Trophoblast cell (in vitro differentiated cells and primary cell): Measurements from ENCODE around the gene NME7.

Experiments used
- DNase-seq, 2 donors: peaks; one replicate each; pipeline ENCODE4 v3.0.0-alpha.2; 2016
- H2AFZ ChIP-seq: 2 replicates; pipeline ENCODE4 v1.6.1; 2013; ENCODE audit warnings: low read length, moderate library complexity, mild to moderate bottlenecking; ENCODE audit not compliant: insufficient read depth, poor library complexity
- H2AK5ac ChIP-seq: 2 replicates; pipeline ENCODE4 v1.6.1; 2013; ENCODE audit warnings: mild to moderate bottlenecking, low read length
- H2BK120ac ChIP-seq: 2 replicates; pipeline ENCODE4 v1.6.1; 2013; ENCODE audit warnings: low read length, mild to moderate bottlenecking, moderate library complexity; ENCODE audit not compliant: insufficient read depth, poor library complexity
- H2BK12ac ChIP-seq: 2 replicates; pipeline ENCODE4 v1.6.1; 2013; ENCODE audit warnings: mild to moderate bottlenecking, low read length, moderate library complexity
- H2BK5ac ChIP-seq: 2 replicates; pipeline ENCODE4 v1.6.1; 2013; ENCODE audit warnings: low read length, low read depth, moderate library complexity, mild to moderate bottlenecking; ENCODE audit not compliant: poor library complexity
- H3K14ac ChIP-seq: 2 replicates; pipeline ENCODE4 v1.6.1; 2013; ENCODE audit warnings: mild to moderate bottlenecking, low read length
- H3K18ac ChIP-seq: 2 replicates; pipeline ENCODE4 v1.6.1; 2013; ENCODE audit warnings: mild to moderate bottlenecking, low read length
- H3K23ac ChIP-seq: 2 replicates; pipeline ENCODE4 v1.6.1; 2013; ENCODE audit warnings: low read length
- H3K27ac ChIP-seq: 2 replicates; pipeline ENCODE4 v1.5.1; 2013; ENCODE audit warnings: low read depth, mild to moderate bottlenecking, inconsistent platforms, low read length, moderate library complexity
- H3K27me3 ChIP-seq: 2 replicates; pipeline ENCODE4 v1.6.1; 2013; ENCODE audit warnings: inconsistent platforms, mild to moderate bottlenecking, low read length, moderate library complexity; ENCODE audit not compliant: insufficient read depth
- H3K36me3 ChIP-seq, 2 experiments: 1 replicate in 1 of 2; 2 replicates in 1 of 2; pipeline ENCODE4 v1.6.1; 2013; ENCODE audit warnings: low read length in 2 of 2, mild to moderate bottlenecking in 2 of 2, moderate library complexity in 1 of 2; ENCODE audit not compliant: insufficient read depth in 2 of 2, control insufficient read depth in 1 of 2
- H3K4ac ChIP-seq: 2 replicates; pipeline ENCODE4 v1.6.1; 2013; ENCODE audit warnings: low read depth, mild to moderate bottlenecking, low read length, moderate library complexity
- H3K4me1 ChIP-seq, 2 experiments: 1 replicate in 1 of 2; 2 replicates in 1 of 2; pipeline ENCODE4 v1.6.1; 2013; ENCODE audit warnings: low read length in 2 of 2, mild to moderate bottlenecking in 2 of 2, moderate library complexity in 1 of 2; ENCODE audit not compliant: insufficient read depth in 2 of 2, control insufficient read depth in 1 of 2
- H3K4me2 ChIP-seq: 2 replicates; pipeline ENCODE4 v1.6.1; 2013; ENCODE audit warnings: inconsistent platforms, mild to moderate bottlenecking, low read length, moderate library complexity
- H3K4me3 ChIP-seq: 2 replicates; pipeline ENCODE4 v1.5.1; 2013; ENCODE audit warnings: mild to moderate bottlenecking, low read depth, low read length, inconsistent platforms
- H3K79me1 ChIP-seq: one replicate; pipeline ENCODE4 v1.6.1; 2013; ENCODE audit warnings: low read length
- H3K79me2 ChIP-seq: 2 replicates; pipeline ENCODE4 v1.6.1; 2013; ENCODE audit warnings: low read length, mild to moderate bottlenecking; ENCODE audit not compliant: control insufficient read depth, insufficient read depth, poor library complexity
- H3K9ac ChIP-seq: 2 replicates; pipeline ENCODE4 v1.6.1; 2013; ENCODE audit warnings: mild to moderate bottlenecking, low read length
- H3K9me3 ChIP-seq: 2 replicates; pipeline ENCODE4 v1.6.1; 2013; ENCODE audit warnings: low read depth, mild to moderate bottlenecking, control low read depth, inconsistent platforms, low read length; ENCODE audit not compliant: insufficient read depth
- H4K12ac ChIP-seq: 2 replicates; pipeline ENCODE4 v1.6.1; 2013; ENCODE audit warnings: low read depth, mild to moderate bottlenecking, low read length, moderate library complexity
- H4K8ac ChIP-seq: 2 replicates; pipeline ENCODE4 v1.6.1; 2013; ENCODE audit warnings: low read depth, mild to moderate bottlenecking, low read length, moderate library complexity
- H4K91ac ChIP-seq: one replicate; pipeline ENCODE4 v1.6.1; 2013; ENCODE audit warnings: low read depth, mild to moderate bottlenecking, low read length, moderate library complexity
- WGBS: extraction: QIAGEN DNeasy Blood & Tissue Kit; methylation state at CpG from one replicate; pipeline ENCODE4 v1.1.7; 2013; ENCODE audit warnings: missing lambda C conversion rate; ENCODE audit not compliant: insufficient read length, insufficient coverage; ENCODE audit errors: extremely low coverage; 5-methylcytosine and 5-hydroxymethylcytosine counted together

Gene NME7

GRCh38 chr1:169240449-169241232 is 127.0 kb downstream of the NME7 start:
- WGBS: no CpG with 5 or more reads among the region's 3 CpGs
- H3K4ac ChIP-seq: no peak overlapping the region
- no peak overlapping the region for H4K8ac ChIP-seq
- H3K18ac ChIP-seq: no peak overlapping the region
- H3K36me3 ChIP-seq: no peaks in the 10 kb centered on the region
- H2AK5ac ChIP-seq: no peak overlapping the region
- no peak overlapping the region for H3K4me3 ChIP-seq
- no peak overlapping the region for H2BK120ac ChIP-seq
- no peak overlapping the region for H4K91ac ChIP-seq
- no peak overlapping the region for H3K4me2 ChIP-seq
- H2BK5ac ChIP-seq: no peak overlapping the region
- H3K23ac ChIP-seq: no peak overlapping the region
- no peak overlapping the region for H3K27ac ChIP-seq
- no peak overlapping the region for H2BK12ac ChIP-seq
- no peaks in the 10 kb centered on the region for H3K79me2 ChIP-seq
- H3K27me3 ChIP-seq: no peaks in the 10 kb centered on the region
- no peak overlapping the region for H2AFZ ChIP-seq
- no peaks in the 10 kb centered on the region for H3K4me1 ChIP-seq
- no peak overlapping the region for H3K14ac ChIP-seq
- no peak for DNase-seq
- H3K9ac ChIP-seq: no peak overlapping the region
- H3K79me1 ChIP-seq: no peaks in the 10 kb centered on the region
- no peak overlapping the region for H4K12ac ChIP-seq
- no peaks in the 10 kb centered on the region for H3K9me3 ChIP-seq

GRCh38 chr1:169236880-169237279 is 130.7 kb downstream of the NME7 start:
- Histone ChIP-seq H3K79me1 (no peaks in the 10 kb centered on the region), H4K91ac (no peak overlapping the region), H3K36me3 (no peaks in the 10 kb centered on the region), H4K8ac (no peak overlapping the region), H2BK5ac (no peak overlapping the region), H3K27me3 (no peaks in the 10 kb centered on the region), H3K4me1 (no peaks in the 10 kb centered on the region), H3K4ac (no peak overlapping the region), H3K4me2 (no peak overlapping the region), H3K14ac (no peak overlapping the region), H3K4me3 (no peak overlapping the region), H3K18ac (no peak overlapping the region), H3K9me3 (no peaks in the 10 kb centered on the region), H2BK12ac (no peak overlapping the region), H3K27ac (no peak overlapping the region), H4K12ac (no peak overlapping the region), H2AK5ac (no peak overlapping the region), H3K9ac (no peak overlapping the region), H2BK120ac (no peak overlapping the region), H3K79me2 (no peaks in the 10 kb centered on the region), H3K23ac (no peak overlapping the region), H2AFZ (no peak overlapping the region)
- peak in 1 of 2 donors; percentile 16 for DNase-seq
- no CpG with 5 or more reads among the region's 4 CpGs for WGBS

GRCh38 chr1:169236143-169236542 is 131.5 kb downstream of the NME7 start:
- H3K4me3 ChIP-seq: no peak overlapping the region

GRCh38 chr1:169235568-169235967 is 132.0 kb downstream of the NME7 start:
- Histone ChIP-seq H2AFZ (no peak overlapping the region), H3K18ac (no peak overlapping the region), H2BK5ac (no peak overlapping the region), H3K9me3 (no peaks in the 10 kb centered on the region), H3K79me1 (no peaks in the 10 kb centered on the region), H4K8ac (no peak overlapping the region), H3K36me3 (no peaks in the 10 kb centered on the region), H2BK120ac (no peak overlapping the region), H3K4me2 (no peak overlapping the region), H3K27me3 (no peaks in the 10 kb centered on the region), H3K27ac (no peak overlapping the region), H4K12ac (no peak overlapping the region), H2AK5ac (no peak overlapping the region), H4K91ac (no peak overlapping the region), H2BK12ac (no peak overlapping the region), H3K4me1 (no peaks in the 10 kb centered on the region), H3K14ac (no peak overlapping the region), H3K79me2 (no peaks in the 10 kb centered on the region), H3K4ac (no peak overlapping the region), H3K9ac (no peak overlapping the region), H3K23ac (no peak overlapping the region), H3K4me3 (no peak overlapping the region)
- no peak for DNase-seq
- no CpG with 5 or more reads among the region's 2 CpGs for WGBS

More at GRCh38 chr1:169236143-169236542, 131.5 kb downstream of the NME7 start:
- no peak overlapping the region for H4K8ac ChIP-seq
- H4K91ac ChIP-seq: no peak overlapping the region
- H3K27me3 ChIP-seq: no peaks in the 10 kb centered on the region
- no peak overlapping the region for H3K4ac ChIP-seq
- no peak overlapping the region for H3K14ac ChIP-seq
- H2AFZ ChIP-seq: no peak overlapping the region
- no peak overlapping the region for H3K18ac ChIP-seq
- no peak overlapping the region for H3K27ac ChIP-seq
- H3K9me3 ChIP-seq: no peaks in the 10 kb centered on the region
- H3K79me1 ChIP-seq: no peaks in the 10 kb centered on the region
- H2BK12ac ChIP-seq: no peak overlapping the region
- H2BK120ac ChIP-seq: no peak overlapping the region
- no peak overlapping the region for H3K23ac ChIP-seq
- no CpG with 5 or more reads among the region's 1 CpG for WGBS
- H3K4me1 ChIP-seq: no peaks in the 10 kb centered on the region
- no peaks in the 10 kb centered on the region for H3K79me2 ChIP-seq
- DNase-seq: no peak
- H2AK5ac ChIP-seq: no peak overlapping the region
- H3K4me2 ChIP-seq: no peak overlapping the region
- H2BK5ac ChIP-seq: no peak overlapping the region
- no peak overlapping the region for H4K12ac ChIP-seq
- no peaks in the 10 kb centered on the region for H3K36me3 ChIP-seq
- no peak overlapping the region for H3K9ac ChIP-seq
